Keratinocyte (primary cell): ENCODE data around the gene CLDN6. TPM values are rescaled to one million over a fixed set of nuclear protein-coding genes. Genes with fewer than 3 reads are reported as not detected.
A peak's percentile ranks its signal among the peaks of the same experiment; 100 is the strongest.

Experiments used
- DNase-seq: peaks from one replicate; pipeline ENCODE4 v3.0.0-alpha.2; 2011; ENCODE audit warnings: low read depth, missing footprints, low spot score
- FAIRE-seq: peaks from 2 replicates; lab custom pipeline; 2011; peaks lifted over from hg19 to GRCh38; lab: Jason Lieb, UNC
- H2AFZ ChIP-seq: 2 replicates; pipeline ENCODE4 v1.6.0; 2012; ENCODE audit warnings: low read length, control low read depth, inconsistent platforms; ENCODE audit not compliant: control insufficient read depth
- H3K27ac ChIP-seq: 2 replicates; pipeline ENCODE4 v1.5.1; 2011; ENCODE audit warnings: low read length; ENCODE audit not compliant: control insufficient read depth, insufficient read depth
- H3K27me3 ChIP-seq: 3 replicates; pipeline ENCODE4 v1.6.0; 2011; ENCODE audit warnings: low read length; ENCODE audit not compliant: control insufficient read depth, insufficient read depth; ENCODE audit errors: extremely low read depth
- H3K36me3 ChIP-seq, 2 experiments: 2 replicates in 1 of 2; 3 replicates in 1 of 2; pipeline ENCODE4 v1.5.1; 2011; ENCODE audit warnings: low read length in 2 of 2, mild to moderate bottlenecking in 1 of 2; ENCODE audit not compliant: control insufficient read depth in 2 of 2, insufficient read depth in 2 of 2; ENCODE audit errors: extremely low read depth in 1 of 2
- H3K4me1 ChIP-seq: 3 replicates; pipeline ENCODE4 v1.5.1; 2011; ENCODE audit warnings: low read length; ENCODE audit not compliant: control insufficient read depth, insufficient read depth; ENCODE audit errors: extremely low read depth
- H3K4me2 ChIP-seq: 3 replicates; pipeline ENCODE4 v1.6.0; 2011; ENCODE audit warnings: low read depth, low read length; ENCODE audit not compliant: control insufficient read depth, insufficient read depth; ENCODE audit errors: extremely low read depth
- H3K4me3 ChIP-seq, 3 experiments: fragments of 200-600 bp in 1 of 3; sonication (generic) in 1 of 3; 2 replicates in 2 of 3; 3 replicates in 1 of 3; pipeline ENCODE4 v1.5.1; 2011 to 2016; ENCODE audit warnings: low read length in 3 of 3, mild to moderate bottlenecking in 3 of 3, control low read depth in 2 of 3, inconsistent platforms in 1 of 3, low read depth in 1 of 3, mixed read lengths in 1 of 3, mixed run types in 1 of 3, moderate library complexity in 1 of 3; ENCODE audit not compliant: control insufficient read depth in 2 of 3, insufficient read depth in 2 of 3; ENCODE audit errors: extremely low read depth in 1 of 3
- H3K79me2 ChIP-seq: 2 replicates; pipeline ENCODE4 v1.6.0; 2012; ENCODE audit warnings: low read length; ENCODE audit not compliant: control insufficient read depth, insufficient read depth
- H3K9ac ChIP-seq: 3 replicates; pipeline ENCODE4 v1.6.0; 2011; ENCODE audit warnings: low read length; ENCODE audit not compliant: control insufficient read depth, insufficient read depth; ENCODE audit errors: extremely low read depth
- H3K9me1 ChIP-seq: 3 replicates; pipeline ENCODE4 v1.6.0; 2011; ENCODE audit warnings: low read length; ENCODE audit not compliant: control insufficient read depth, insufficient read depth; ENCODE audit errors: extremely low read depth
- H3K9me3 ChIP-seq: 2 replicates; pipeline ENCODE4 v1.5.1; 2012; ENCODE audit warnings: low read depth, low read length; ENCODE audit not compliant: control insufficient read depth
- H4K20me1 ChIP-seq: 3 replicates; pipeline ENCODE4 v1.6.0; 2011; ENCODE audit warnings: low read length; ENCODE audit not compliant: control insufficient read depth, insufficient read depth; ENCODE audit errors: extremely low read depth
- EZH2 ChIP-seq: IDR thresholded peaks from one replicate; pipeline ENCODE4 v1.6.1; 2012; ENCODE audit warnings: inconsistent platforms, mild to moderate bottlenecking, low read length, moderate library complexity
- dilution Hi-C: fragments of 300-500 bp; cut with MboI; formaldehyde crosslinking; loops from one replicate; pipeline ENCODE4 v1.7.0; 2020; ENCODE audit warnings: low sequenced_read_pairs; ENCODE audit not compliant: extremely low pct_ligation_motif_present
- polyA plus RNA-seq, 5 experiments: library from polyadenylated mRNA; depleted of rRNA in 3 of 5; stranded (reverse) in 3 of 5; stranded (forward) in 1 of 5; unstranded in 1 of 5; fragments of >200 nt; gene quantifications; 1 replicate in 1 of 5; 2 replicates in 3 of 5; 3 replicates in 1 of 5; pipeline versions ENCODE4 v1.2.1 to v1.2.3, GENCODE V29; 2011 to 2012; ENCODE audit warnings: missing spikeins in 2 of 5, low read depth in 1 of 5, low replicate concordance in 1 of 5
- TF ChIP-seq, protein P1 (sequence below), 3 experiments: IDR thresholded peaks in 1 of 3; conservative IDR thresholded peaks in 1 of 3; optimal IDR thresholded peaks in 1 of 3; 2 replicates in 2 of 3; 3 replicates in 1 of 3; pipeline versions ENCODE3 to v1.5.1; 2011; ENCODE audit warnings: low read length in 3 of 3, mild to moderate bottlenecking in 3 of 3, moderate library complexity in 2 of 3, control low read depth in 1 of 3, inconsistent platforms in 1 of 3; ENCODE audit not compliant: insufficient read depth in 2 of 3; ENCODE audit errors: extremely low read depth in 1 of 3

CLDN6 gene
- polyA plus RNA-seq, 1 donor (not counting 4 experiments of a cell fraction or from before 2014, with no cell fraction given): not detected

- dilution Hi-C loops: no loop called here
- Histone ChIP-seq H3K4me2 (peak overlapping the region; percentile 85), H3K9ac (no peak overlapping the region), H3K27ac (no peak overlapping the region), H3K9me3 (no peaks in the 10 kb centered on the region), H3K4me3 (no peak overlapping the region), H4K20me1 (peaks cover 9% of the 10 kb centered on the region), H2AFZ (no peak overlapping the region), H3K79me2 (peaks cover 11% of the 10 kb centered on the region), H3K27me3 (no peaks in the 10 kb centered on the region), H3K4me1 (peaks cover 18% of the 10 kb centered on the region), H3K36me3 (peaks cover 1 to 17% of the 10 kb centered on the region in 2 experiments), H3K9me1 (peaks cover 2% of the 10 kb centered on the region)
- no peak for FAIRE-seq
- no peak for DNase-seq
- TF ChIP-seq, protein P1, sequence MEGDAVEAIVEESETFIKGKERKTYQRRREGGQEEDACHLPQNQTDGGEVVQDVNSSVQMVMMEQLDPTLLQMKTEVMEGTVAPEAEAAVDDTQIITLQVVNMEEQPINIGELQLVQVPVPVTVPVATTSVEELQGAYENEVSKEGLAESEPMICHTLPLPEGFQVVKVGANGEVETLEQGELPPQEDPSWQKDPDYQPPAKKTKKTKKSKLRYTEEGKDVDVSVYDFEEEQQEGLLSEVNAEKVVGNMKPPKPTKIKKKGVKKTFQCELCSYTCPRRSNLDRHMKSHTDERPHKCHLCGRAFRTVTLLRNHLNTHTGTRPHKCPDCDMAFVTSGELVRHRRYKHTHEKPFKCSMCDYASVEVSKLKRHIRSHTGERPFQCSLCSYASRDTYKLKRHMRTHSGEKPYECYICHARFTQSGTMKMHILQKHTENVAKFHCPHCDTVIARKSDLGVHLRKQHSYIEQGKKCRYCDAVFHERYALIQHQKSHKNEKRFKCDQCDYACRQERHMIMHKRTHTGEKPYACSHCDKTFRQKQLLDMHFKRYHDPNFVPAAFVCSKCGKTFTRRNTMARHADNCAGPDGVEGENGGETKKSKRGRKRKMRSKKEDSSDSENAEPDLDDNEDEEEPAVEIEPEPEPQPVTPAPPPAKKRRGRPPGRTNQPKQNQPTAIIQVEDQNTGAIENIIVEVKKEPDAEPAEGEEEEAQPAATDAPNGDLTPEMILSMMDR (optimal IDR thresholded peaks at IDR 0.05 in 1 of 3, IDR thresholded peaks at IDR 0.05 in 1 of 3, conservative IDR thresholded peaks at IDR 0.05 in 1 of 3; ENCODE audit: extremely low read depth in 1 of 3, insufficient read depth in 2 of 3, low read length in 3 of 3): no peak
- no peak for TF ChIP-seq EZH2
Observed at GRCh38 chr16:2971134-2971984, 46.6 kb downstream of the CLDN6 start.

DNA sequence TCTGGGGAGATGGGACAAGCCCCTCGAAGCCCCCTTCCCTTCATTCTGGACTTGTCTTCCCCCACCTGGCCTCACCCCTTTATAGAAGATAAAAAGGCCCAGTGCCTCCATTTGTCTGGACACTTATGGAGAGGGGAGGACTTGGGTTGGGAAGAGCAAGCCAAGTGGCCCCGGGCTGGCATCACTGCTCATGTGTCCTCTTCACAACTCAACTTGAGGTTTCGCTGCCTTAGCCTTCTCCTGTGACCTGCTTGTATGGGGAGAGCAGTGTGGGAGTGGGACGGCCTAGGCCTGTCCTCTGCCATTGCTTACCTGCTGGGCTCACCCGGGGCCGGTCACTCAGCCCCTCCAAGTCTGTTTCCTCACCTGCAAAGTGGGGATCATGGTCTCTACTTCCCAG is 47.4 kb downstream of the CLDN6 start:
- peaks cover 11% of the 10 kb centered on the region for H3K79me2 ChIP-seq
- no peak for FAIRE-seq
- TF ChIP-seq EZH2: no peak
- TF ChIP-seq, protein P1 (optimal IDR thresholded peaks at IDR 0.05 in 1 of 3, IDR thresholded peaks at IDR 0.05 in 1 of 3, conservative IDR thresholded peaks at IDR 0.05 in 1 of 3; ENCODE audit: extremely low read depth in 1 of 3, insufficient read depth in 2 of 3, low read length in 3 of 3): no peak
- H3K9me1 ChIP-seq: peaks cover 2% of the 10 kb centered on the region
- peak overlapping the region; percentile 45 for H3K27ac ChIP-seq
- H3K36me3 ChIP-seq: peaks cover 1 to 17% of the 10 kb centered on the region in 2 experiments
- dilution Hi-C loops: no loop called here
- H3K9ac ChIP-seq: peak overlapping the region; percentile 70
- H3K4me3 ChIP-seq: peak overlapping the region; percentile 70 to 78 (median 72)
- peak overlapping the region; percentile 85 for H3K4me2 ChIP-seq
- no peak overlapping the region for H2AFZ ChIP-seq
- no peak for DNase-seq
- H3K27me3 ChIP-seq: no peaks in the 10 kb centered on the region
- no peaks in the 10 kb centered on the region for H3K9me3 ChIP-seq
- H4K20me1 ChIP-seq: peaks cover 9% of the 10 kb centered on the region
- peaks cover 18% of the 10 kb centered on the region for H3K4me1 ChIP-seq
